Thoracic aorta (tissue), 2 donors: ENCODE data around the gene SLC17A5. TPM values are rescaled to one million over a fixed set of nuclear protein-coding genes. Genes with fewer than 3 reads are reported as not detected.

Experiments used
- ATAC-seq: fragments of 150-250 bp; one replicate; pipeline ENCODE4 v1.8.0; 2017; ENCODE audit warnings: low read depth; ENCODE audit not compliant: insufficient number of reproducible peaks, low FRiP score
- DNase-seq: peaks from one replicate; pipeline ENCODE4 v3.0.0-alpha.2; 2020; ENCODE audit warnings: low spot score
- H3K27ac ChIP-seq, 2 donors: fragments of 200-600 bp; sonication (generic); 1 replicate in 1 of 2; 2 replicates in 1 of 2; pipeline ENCODE4 v1.5.1; 2016; ENCODE audit warnings: mild to moderate bottlenecking in 2 of 2, moderate library complexity in 2 of 2
- H3K27me3 ChIP-seq: fragments of 200-600 bp; sonication (generic); replicated peaks from 2 replicates; pipeline ENCODE4 v1.6.0; 2016; ENCODE audit warnings: mild to moderate bottlenecking; ENCODE audit not compliant: insufficient read depth
- H3K36me3 ChIP-seq: fragments of 200-600 bp; sonication (generic); one replicate; pipeline ENCODE4 v1.5.1; 2016
- H3K4me1 ChIP-seq, 2 donors: fragments of 200-600 bp; sonication (generic); 1 replicate in 1 of 2; 2 replicates in 1 of 2; pipeline versions ENCODE4 v1.5.1 to v1.6.0; 2016; ENCODE audit warnings: low read depth in 2 of 2, mild to moderate bottlenecking in 1 of 2; ENCODE audit not compliant: control insufficient read depth in 1 of 2
- H3K4me3 ChIP-seq: fragments of 200-600 bp; sonication (generic); 2 replicates; pipeline ENCODE4 v1.5.1; 2016; ENCODE audit warnings: mild to moderate bottlenecking
- H3K9me3 ChIP-seq: fragments of 200-600 bp; sonication (generic); 2 replicates; pipeline ENCODE4 v1.5.1; 2016
- total RNA-seq, 2 donors: library from RNA; depleted of rRNA; stranded (reverse); fragments of >200 nt; gene quantifications; one replicate each; pipeline versions ENCODE4 v1.1.0 to v1.2.3, GENCODE V29; 2016
- TF ChIP-seq, protein P1 (sequence below): fragments of 200-600 bp; sonication (generic); IDR thresholded peaks from one replicate; pipeline ENCODE4 v1.5.1; 2019; ENCODE audit warnings: antibody characterized with exemption

Gene SLC17A5
- total RNA-seq, 2 donors from 2014 or later: 24.1 to 36.8 TPM

- Histone ChIP-seq H3K4me1 (peaks cover 11 to 12% of the 10 kb centered on the region in 2 donors), H3K4me3 (no peak overlapping the region), H3K9me3 (no peaks in the 10 kb centered on the region), H3K27ac (no peak overlapping the region), H3K36me3 (no peaks in the 10 kb centered on the region), H3K27me3 (no peaks in the 10 kb centered on the region)
- TF ChIP-seq, protein P1, sequence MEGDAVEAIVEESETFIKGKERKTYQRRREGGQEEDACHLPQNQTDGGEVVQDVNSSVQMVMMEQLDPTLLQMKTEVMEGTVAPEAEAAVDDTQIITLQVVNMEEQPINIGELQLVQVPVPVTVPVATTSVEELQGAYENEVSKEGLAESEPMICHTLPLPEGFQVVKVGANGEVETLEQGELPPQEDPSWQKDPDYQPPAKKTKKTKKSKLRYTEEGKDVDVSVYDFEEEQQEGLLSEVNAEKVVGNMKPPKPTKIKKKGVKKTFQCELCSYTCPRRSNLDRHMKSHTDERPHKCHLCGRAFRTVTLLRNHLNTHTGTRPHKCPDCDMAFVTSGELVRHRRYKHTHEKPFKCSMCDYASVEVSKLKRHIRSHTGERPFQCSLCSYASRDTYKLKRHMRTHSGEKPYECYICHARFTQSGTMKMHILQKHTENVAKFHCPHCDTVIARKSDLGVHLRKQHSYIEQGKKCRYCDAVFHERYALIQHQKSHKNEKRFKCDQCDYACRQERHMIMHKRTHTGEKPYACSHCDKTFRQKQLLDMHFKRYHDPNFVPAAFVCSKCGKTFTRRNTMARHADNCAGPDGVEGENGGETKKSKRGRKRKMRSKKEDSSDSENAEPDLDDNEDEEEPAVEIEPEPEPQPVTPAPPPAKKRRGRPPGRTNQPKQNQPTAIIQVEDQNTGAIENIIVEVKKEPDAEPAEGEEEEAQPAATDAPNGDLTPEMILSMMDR: no peak
- no peak for ATAC-seq
- no peak for DNase-seq
These were observed 5.6 kb downstream of the SLC17A5 start for GRCh38 chr6:73648166-73648565.

DNA sequence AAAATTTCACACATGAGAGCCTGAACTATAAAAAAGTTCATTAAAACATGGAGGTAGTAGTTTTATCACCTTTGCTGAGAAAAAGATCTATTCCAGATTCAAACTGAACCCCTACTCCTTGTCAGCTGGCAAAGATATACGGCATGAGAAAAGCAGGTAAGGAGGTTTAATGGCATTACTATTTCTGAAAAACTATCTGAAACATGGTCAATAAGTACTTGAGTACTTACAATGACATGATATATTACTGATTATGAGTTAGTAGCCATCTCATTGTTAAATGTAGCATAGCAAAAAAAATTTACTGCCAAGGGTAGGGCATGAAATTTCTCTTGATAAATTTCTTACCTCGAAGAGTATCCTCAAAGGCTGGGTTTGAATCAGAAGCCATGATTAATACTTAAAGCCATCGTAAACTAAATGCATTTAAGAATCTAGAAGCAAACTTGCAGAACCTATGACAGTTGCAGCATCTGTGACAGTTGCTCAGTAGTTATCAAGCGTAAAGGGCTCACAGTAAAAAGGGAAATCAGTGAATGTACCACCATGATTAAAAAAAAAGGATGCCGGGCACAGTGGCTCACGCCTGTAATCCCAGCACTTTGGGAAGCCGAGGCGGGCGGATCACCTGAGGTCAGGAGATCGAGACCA is 8.7 kb downstream of the SLC17A5 start:
- Histone ChIP-seq H3K9me3 (no peaks in the 10 kb centered on the region), H3K27me3 (no peaks in the 10 kb centered on the region), H3K4me3 (peak overlapping the region; percentile 67), H3K36me3 (peaks cover 6% of the 10 kb centered on the region), H3K4me1 (peaks cover 4 to 12% of the 10 kb centered on the region in 2 donors), H3K27ac (peak overlapping the region in 1 of 2 donors; percentile 55)
- ATAC-seq (no peak), DNase-seq (no peak)
- TF ChIP-seq, protein P1: no peak

GRCh38 chr6:73644030-73644429 is 9.8 kb downstream of the SLC17A5 start:
- TF ChIP-seq, protein P1: no peak
- Histone ChIP-seq H3K4me3 (no peak overlapping the region), H3K27ac (no peak overlapping the region), H3K9me3 (no peaks in the 10 kb centered on the region), H3K4me1 (peaks cover 4 to 12% of the 10 kb centered on the region in 2 donors), H3K27me3 (no peaks in the 10 kb centered on the region), H3K36me3 (peaks cover 13% of the 10 kb centered on the region)
- DNase-seq (no peak), ATAC-seq (no peak)

GRCh38 chr6:73642530-73642929 is 11.3 kb downstream of the SLC17A5 start:
- Histone ChIP-seq H3K27ac (no peak overlapping the region), H3K36me3 (peaks cover 14% of the 10 kb centered on the region), H3K4me3 (no peak overlapping the region), H3K4me1 (peaks cover 0 to 12% of the 10 kb centered on the region in 2 donors), H3K27me3 (no peaks in the 10 kb centered on the region), H3K9me3 (no peaks in the 10 kb centered on the region)
- DNase-seq: no peak
- TF ChIP-seq, protein P1: no peak
- no peak for ATAC-seq

GRCh38 chr6:73640179-73640750 is 13.5 kb downstream of the SLC17A5 start:
- TF ChIP-seq, protein P1: no peak
- H3K36me3 ChIP-seq: peaks cover 14% of the 10 kb centered on the region

More at GRCh38 chr6:73640179-73640750, 13.5 kb downstream of the SLC17A5 start:
- DNase-seq (no peak), ATAC-seq (no peak)
- Histone ChIP-seq H3K27me3 (no peaks in the 10 kb centered on the region), H3K27ac (no peak overlapping the region), H3K9me3 (no peaks in the 10 kb centered on the region), H3K4me1 (peaks cover 8 to 16% of the 10 kb centered on the region in 2 donors), H3K4me3 (no peak overlapping the region)
